ENCODE results near the gene BCR. TPM values are rescaled to one million over a fixed set of nuclear protein-coding genes. Genes with fewer than 3 reads are reported as not detected.
A peak's percentile ranks its signal among the peaks of the same experiment; 100 is the strongest.

The BCR gene
- total RNA-seq, 1 donor from 2014 or later, result 12.5 TPM

DNA sequence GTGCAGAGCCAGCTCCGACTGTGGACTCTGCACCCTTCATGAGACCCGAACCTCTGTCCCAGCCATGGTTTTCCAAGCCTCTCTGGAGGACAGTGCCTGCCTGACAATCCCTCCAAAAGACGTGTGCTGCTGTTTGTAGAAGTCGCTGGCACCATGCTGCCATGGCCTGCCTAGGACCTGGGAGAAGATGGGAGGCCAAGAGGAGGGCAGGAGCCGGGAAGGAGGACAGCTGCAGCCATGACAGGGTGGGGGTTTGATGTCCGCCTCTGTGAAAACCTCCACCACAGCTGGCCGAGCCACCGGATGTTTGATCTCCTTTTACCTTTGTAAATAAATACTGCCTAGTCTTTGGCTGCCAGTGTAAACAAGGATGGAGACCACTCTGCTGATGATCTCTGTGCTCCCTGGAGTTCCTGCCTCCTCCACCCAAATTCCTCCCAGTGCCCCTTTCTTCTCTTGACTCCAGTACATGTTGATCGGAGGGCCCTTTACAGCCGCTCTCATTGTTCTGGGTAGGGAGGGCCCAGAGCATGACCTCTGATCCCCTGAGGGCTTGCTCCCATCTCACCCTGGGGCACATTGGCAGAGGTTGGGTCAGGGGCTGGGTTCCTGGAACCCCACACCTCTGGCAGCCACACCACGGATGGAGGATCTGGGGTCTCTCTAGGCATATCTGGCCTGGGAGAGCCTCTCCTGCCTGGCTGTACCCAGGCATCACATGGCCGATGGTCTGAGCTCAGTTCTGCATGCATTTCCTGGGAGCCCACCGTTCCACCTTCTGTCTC lies 66.9 kb downstream of the BCR start:
- Histone ChIP-seq H3K36me3 (ENCODE audit: control insufficient read depth in 3 of 3, insufficient read depth in 3 of 3, low read length in 3 of 3) (no peaks in the 10 kb centered on the region), H3K27me3 (ENCODE audit: control insufficient read depth in 3 of 3, insufficient read depth in 3 of 3, low read length in 3 of 3) (peaks cover 0 to 41% (median 18%) of the 10 kb centered on the region in 3 donors), H3K4me1 (ENCODE audit: control insufficient read depth in 3 of 3, insufficient read depth in 3 of 3, low read length in 3 of 3) (peaks cover 0 to 5% (median 0%) of the 10 kb centered on the region in 3 donors), H3K9ac (ENCODE audit: low read depth in 1 of 3, low read length in 3 of 3) (no peak overlapping the region), H3K4me3 (ENCODE audit: low read length in 3 of 3) (no peak overlapping the region), H3K9me3 (ENCODE audit: control insufficient read depth in 3 of 3, low read length in 3 of 3) (no peaks in the 10 kb centered on the region), H3K27ac (ENCODE audit: low read depth, low read length) (no peak overlapping the region)

- Histone ChIP-seq H3K4me1 (ENCODE audit: control insufficient read depth in 3 of 3, insufficient read depth in 3 of 3, low read length in 3 of 3) (peaks cover 0 to 5% (median 0%) of the 10 kb centered on the region in 3 donors), H3K9me3 (ENCODE audit: control insufficient read depth in 3 of 3, low read length in 3 of 3) (no peaks in the 10 kb centered on the region), H3K36me3 (ENCODE audit: control insufficient read depth in 3 of 3, insufficient read depth in 3 of 3, low read length in 3 of 3) (no peaks in the 10 kb centered on the region), H3K4me3 (ENCODE audit: low read length in 3 of 3) (no peak overlapping the region), H3K9ac (ENCODE audit: low read depth in 1 of 3, low read length in 3 of 3) (no peak overlapping the region), H3K27ac (ENCODE audit: low read depth, low read length) (no peak overlapping the region), H3K27me3 (ENCODE audit: control insufficient read depth in 3 of 3, insufficient read depth in 3 of 3, low read length in 3 of 3) (peaks cover 0 to 29% (median 9%) of the 10 kb centered on the region in 3 donors)
Observed at GRCh38 chr22:23248583-23248982, 68.3 kb downstream of the BCR start.

GRCh38 chr22:23250056-23250784 lies 69.9 kb downstream of the BCR start:
- Histone ChIP-seq H3K27ac (ENCODE audit: low read depth, low read length) (no peak overlapping the region), H3K9me3 (ENCODE audit: control insufficient read depth in 3 of 3, low read length in 3 of 3) (no peaks in the 10 kb centered on the region), H3K4me3 (ENCODE audit: low read length in 3 of 3) (no peak overlapping the region), H3K27me3 (ENCODE audit: control insufficient read depth in 3 of 3, insufficient read depth in 3 of 3, low read length in 3 of 3) (peaks cover 0 to 18% (median 5%) of the 10 kb centered on the region in 3 donors), H3K9ac (ENCODE audit: low read depth in 1 of 3, low read length in 3 of 3) (no peak overlapping the region), H3K36me3 (ENCODE audit: control insufficient read depth in 3 of 3, insufficient read depth in 3 of 3, low read length in 3 of 3) (peaks cover 0 to 4% (median 0%) of the 10 kb centered on the region in 3 donors), H3K4me1 (ENCODE audit: control insufficient read depth in 3 of 3, insufficient read depth in 3 of 3, low read length in 3 of 3) (peaks cover 0 to 3% (median 0%) of the 10 kb centered on the region in 3 donors)

DNA sequence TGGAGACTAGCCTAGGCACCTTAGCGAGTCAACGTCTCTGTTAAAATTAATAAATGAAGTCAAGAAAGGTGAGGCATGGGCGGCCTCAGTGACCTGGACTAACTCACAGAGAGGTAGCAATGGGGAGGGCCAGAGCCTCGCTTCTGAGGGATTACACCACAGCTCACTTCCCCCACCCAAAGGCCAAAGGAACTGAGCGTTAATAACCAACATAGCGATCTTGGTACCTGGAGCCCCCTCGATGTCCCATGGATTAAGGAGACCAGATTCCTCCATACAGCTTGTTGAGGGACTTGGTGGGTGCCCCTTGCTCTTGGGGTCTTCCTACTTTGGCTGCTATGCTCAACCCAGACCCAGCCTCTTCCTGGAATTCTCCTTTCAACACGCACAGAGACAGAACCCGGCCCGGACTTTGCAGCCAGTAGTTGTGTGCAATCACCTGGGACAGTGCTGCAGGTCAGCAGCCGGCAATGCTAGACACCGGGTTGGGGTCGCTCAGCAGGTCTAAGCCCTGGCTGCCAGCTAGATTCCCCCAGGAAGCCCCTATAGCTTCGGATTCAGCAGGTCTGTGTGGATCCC lies 70.6 kb downstream of the BCR start:
- Histone ChIP-seq H3K9me3 (ENCODE audit: control insufficient read depth in 3 of 3, low read length in 3 of 3) (no peaks in the 10 kb centered on the region), H3K9ac (ENCODE audit: low read depth in 1 of 3, low read length in 3 of 3) (no peak overlapping the region), H3K36me3 (ENCODE audit: control insufficient read depth in 3 of 3, insufficient read depth in 3 of 3, low read length in 3 of 3) (peaks cover 0 to 4% (median 0%) of the 10 kb centered on the region in 3 donors), H3K27ac (ENCODE audit: low read depth, low read length) (no peak overlapping the region), H3K4me3 (ENCODE audit: low read length in 3 of 3) (no peak overlapping the region), H3K4me1 (ENCODE audit: control insufficient read depth in 3 of 3, insufficient read depth in 3 of 3, low read length in 3 of 3) (peaks cover 0 to 2% (median 0%) of the 10 kb centered on the region in 3 donors), H3K27me3 (ENCODE audit: control insufficient read depth in 3 of 3, insufficient read depth in 3 of 3, low read length in 3 of 3) (peaks cover 0 to 15% (median 5%) of the 10 kb centered on the region in 3 donors)

DNA sequence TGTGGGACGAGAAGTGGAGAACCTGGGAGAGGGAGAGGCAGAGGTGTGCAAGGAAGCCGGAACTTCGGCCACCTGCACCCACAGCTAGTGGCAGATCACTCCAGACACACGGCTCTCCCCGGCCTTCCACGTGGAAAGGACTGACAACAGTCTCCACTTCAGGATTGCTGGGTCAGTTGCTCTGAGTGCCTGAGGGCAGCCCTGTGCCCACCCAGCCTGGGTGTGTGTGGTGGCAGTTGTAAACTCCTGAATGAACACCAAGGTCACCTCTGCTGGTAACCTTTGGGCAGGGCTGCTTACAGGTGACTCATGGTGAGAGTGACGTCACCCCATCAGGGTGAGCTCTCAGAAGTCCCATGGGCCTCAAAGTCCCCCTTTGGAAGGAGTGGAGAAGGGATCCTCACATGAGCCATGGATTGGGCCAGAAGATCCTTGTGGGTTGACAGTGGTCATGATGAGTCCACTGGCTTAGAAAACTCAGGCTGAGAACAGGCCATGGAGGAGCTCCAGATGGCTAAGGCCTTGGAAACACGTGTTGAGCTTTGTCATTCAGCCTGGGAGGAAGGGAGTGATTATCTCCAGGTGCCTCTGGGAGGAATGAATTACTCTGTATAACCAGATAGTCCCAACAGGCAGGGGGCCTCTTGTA lies 71.3 kb downstream of the BCR start:
- H3K4me1 ChIP-seq (ENCODE audit: control insufficient read depth in 3 of 3, insufficient read depth in 3 of 3, low read length in 3 of 3), result peaks cover 3 to 8% (median 6%) of the 10 kb centered on the region in 3 donors
- H3K27me3 ChIP-seq (ENCODE audit: control insufficient read depth in 3 of 3, insufficient read depth in 3 of 3, low read length in 3 of 3), result peaks cover 0 to 11% (median 5%) of the 10 kb centered on the region in 3 donors
- no peaks in the 10 kb centered on the region for H3K9me3 ChIP-seq (ENCODE audit: control insufficient read depth in 3 of 3, low read length in 3 of 3)
- peaks cover 0 to 4% (median 0%) of the 10 kb centered on the region in 3 donors for H3K36me3 ChIP-seq (ENCODE audit: control insufficient read depth in 3 of 3, insufficient read depth in 3 of 3, low read length in 3 of 3)
- H3K4me3 ChIP-seq (ENCODE audit: low read length in 3 of 3), result no peak overlapping the region
- no peak overlapping the region for H3K9ac ChIP-seq (ENCODE audit: low read depth in 1 of 3, low read length in 3 of 3)
- no peak overlapping the region for H3K27ac ChIP-seq (ENCODE audit: low read depth, low read length)

- Histone ChIP-seq H3K27ac (ENCODE audit: low read depth, low read length) (no peak overlapping the region), H3K9ac (ENCODE audit: low read depth in 1 of 3, low read length in 3 of 3) (no peak overlapping the region), H3K9me3 (ENCODE audit: control insufficient read depth in 3 of 3, low read length in 3 of 3) (no peaks in the 10 kb centered on the region), H3K27me3 (ENCODE audit: control insufficient read depth in 3 of 3, insufficient read depth in 3 of 3, low read length in 3 of 3) (peaks cover 0 to 5% (median 0%) of the 10 kb centered on the region in 3 donors), H3K4me1 (ENCODE audit: control insufficient read depth in 3 of 3, insufficient read depth in 3 of 3, low read length in 3 of 3) (peaks cover 17 to 23% (median 23%) of the 10 kb centered on the region in 3 donors), H3K4me3 (ENCODE audit: low read length in 3 of 3) (no peak overlapping the region), H3K36me3 (ENCODE audit: control insufficient read depth in 3 of 3, insufficient read depth in 3 of 3, low read length in 3 of 3) (peaks cover 0 to 4% (median 0%) of the 10 kb centered on the region in 3 donors)
Observed at GRCh38 chr22:23253475-23254055, 73.3 kb downstream of the BCR start.

DNA sequence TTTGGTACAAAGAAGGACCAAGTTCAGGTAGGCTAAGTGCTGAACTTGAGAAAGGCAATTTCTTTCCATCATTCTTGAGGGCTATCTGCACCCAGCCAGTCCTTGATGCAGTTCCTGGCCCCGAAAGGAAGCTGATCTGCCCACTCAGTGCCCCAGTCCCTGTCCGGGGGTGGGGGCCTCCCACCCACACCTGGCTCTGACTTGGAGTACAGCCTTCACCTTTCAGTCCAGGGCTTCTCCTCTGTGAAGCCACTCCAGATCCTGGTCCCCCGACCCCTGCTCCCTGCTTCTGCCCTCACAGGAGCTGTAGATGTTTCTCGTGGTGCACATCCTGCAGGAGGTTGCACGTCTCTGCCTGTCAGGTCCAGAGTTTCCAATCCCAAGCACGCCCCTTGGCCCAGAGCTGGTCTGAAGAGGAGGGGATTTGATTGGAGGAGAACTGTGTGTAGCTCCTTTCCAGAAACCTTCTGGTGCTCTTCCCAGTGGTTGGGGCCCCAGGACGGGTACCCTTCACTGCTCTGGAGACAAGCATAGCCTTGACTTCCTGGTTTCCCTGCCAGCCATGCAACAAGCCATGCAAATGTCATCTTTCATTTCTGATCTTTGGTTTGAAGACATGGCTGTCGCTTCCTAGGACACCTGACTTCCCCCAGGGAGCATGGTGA lies 75.3 kb downstream of the BCR start:
- Histone ChIP-seq H3K27me3 (ENCODE audit: control insufficient read depth in 3 of 3, insufficient read depth in 3 of 3, low read length in 3 of 3) (no peaks in the 10 kb centered on the region), H3K27ac (ENCODE audit: low read depth, low read length) (peak overlapping the region; percentile 40), H3K4me1 (ENCODE audit: control insufficient read depth in 3 of 3, insufficient read depth in 3 of 3, low read length in 3 of 3) (peaks cover 17 to 23% (median 23%) of the 10 kb centered on the region in 3 donors), H3K9ac (ENCODE audit: low read depth in 1 of 3, low read length in 3 of 3) (no peak overlapping the region), H3K36me3 (ENCODE audit: control insufficient read depth in 3 of 3, insufficient read depth in 3 of 3, low read length in 3 of 3) (peaks cover 0 to 4% (median 0%) of the 10 kb centered on the region in 3 donors), H3K9me3 (ENCODE audit: control insufficient read depth in 3 of 3, low read length in 3 of 3) (no peaks in the 10 kb centered on the region), H3K4me3 (ENCODE audit: low read length in 3 of 3) (no peak overlapping the region)

GRCh38 chr22:23256171-23256932 lies 76.0 kb downstream of the BCR start:
- H3K4me1 ChIP-seq (ENCODE audit: control insufficient read depth in 3 of 3, insufficient read depth in 3 of 3, low read length in 3 of 3), result peaks cover 17 to 23% (median 23%) of the 10 kb centered on the region in 3 donors
- H3K9ac ChIP-seq (ENCODE audit: low read depth in 1 of 3, low read length in 3 of 3), result peak overlapping the region in 1 of 3 donors; percentile 60
- H3K4me3 ChIP-seq (ENCODE audit: low read length in 3 of 3), result no peak overlapping the region
- peak overlapping the region; percentile 40 for H3K27ac ChIP-seq (ENCODE audit: low read depth, low read length)
- H3K27me3 ChIP-seq (ENCODE audit: control insufficient read depth in 3 of 3, insufficient read depth in 3 of 3, low read length in 3 of 3), result no peaks in the 10 kb centered on the region
- no peaks in the 10 kb centered on the region for H3K9me3 ChIP-seq (ENCODE audit: control insufficient read depth in 3 of 3, low read length in 3 of 3)
- H3K36me3 ChIP-seq (ENCODE audit: control insufficient read depth in 3 of 3, insufficient read depth in 3 of 3, low read length in 3 of 3), result peaks cover 0 to 4% (median 0%) of the 10 kb centered on the region in 3 donors
